CD4-positive, alpha-beta T cell (primary cell): ENCODE results near the gene HRG. TPM values are rescaled to one million over a fixed set of nuclear protein-coding genes. Genes with fewer than 3 reads are reported as not detected.
"Not testable (repeated sequence)": the region's sequence is repeated elsewhere in the genome, so short reads cannot be mapped to it uniquely, and the experiment has no call there.

ENCODE experiments used
- ATAC-seq: fragments of 200-7000 bp; cut with Tn5 transposase; one replicate; pipeline ENCODE4 v1.10.0; 2022; ENCODE audit warnings: mild to moderate bottlenecking; ENCODE audit not compliant: poor library complexity
- CTCF ChIA-PET: fragments of 350-600 bp; sonication (Branson Sonifier 250); formaldehyde crosslinking; loops from one replicate; lab custom pipeline; 2021; ENCODE audit warnings: antibody characterized with exemption, inconsistent platforms; lab: Charles Lee
- POLR2A ChIA-PET: fragments of 350-600 bp; sonication (Branson Sonifier 250); formaldehyde crosslinking; loops from one replicate; lab custom pipeline; 2021; ENCODE audit warnings: antibody characterized with exemption, inconsistent platforms; lab: Charles Lee
- DNase-seq, 14 experiments: peaks; one replicate each; pipeline ENCODE4 v3.0.0-alpha.2; 2013 to 2020; ENCODE audit warnings: mixed read lengths in 2 of 14
- H3K27ac ChIP-seq, 2 donors: one replicate each; pipeline versions ENCODE4 v1.5.1 to v1.7.0; 2013; ENCODE audit warnings: low read length in 2 of 2, low read depth in 1 of 2, mild to moderate bottlenecking in 1 of 2
- H3K27me3 ChIP-seq, 2 experiments: 1 replicate in 1 of 2; 2 replicates in 1 of 2; pipeline versions ENCODE4 v1.6.1 to v1.7.0; 2013; ENCODE audit warnings: low read length in 2 of 2, control low read depth in 1 of 2, mild to moderate bottlenecking in 1 of 2, moderate library complexity in 1 of 2; ENCODE audit not compliant: insufficient read depth in 2 of 2, control insufficient read depth in 1 of 2
- H3K36me3 ChIP-seq: one replicate; pipeline ENCODE4 v1.6.1; 2013; ENCODE audit warnings: low read length, control low read depth; ENCODE audit not compliant: insufficient read depth
- H3K4me1 ChIP-seq: one replicate; pipeline ENCODE4 v1.6.1; 2013; ENCODE audit warnings: low read length, control low read depth; ENCODE audit not compliant: insufficient read depth
- H3K4me3 ChIP-seq: one replicate; pipeline ENCODE4 v1.5.1; 2013; ENCODE audit warnings: mild to moderate bottlenecking, low read length, moderate library complexity
- H3K9me3 ChIP-seq, 2 experiments: 1 replicate in 1 of 2; 2 replicates in 1 of 2; pipeline versions ENCODE4 v1.6.1 to v1.7.0; 2013; ENCODE audit warnings: low read length in 2 of 2, mild to moderate bottlenecking in 2 of 2, control low read depth in 1 of 2, moderate library complexity in 1 of 2; ENCODE audit not compliant: control insufficient read depth in 1 of 2, insufficient read depth in 1 of 2
- H3K27ac Mint-ChIP-seq: one replicate; pipeline ENCODE4 v1.8.0; 2020; ENCODE audit warnings: mixed read lengths
- H3K27me3 Mint-ChIP-seq: one replicate; pipeline ENCODE4 v1.8.0; 2021; ENCODE audit warnings: mixed read lengths
- H3K36me3 Mint-ChIP-seq: one replicate; pipeline ENCODE4 v1.8.0; 2021; ENCODE audit warnings: low read depth, mixed read lengths
- H3K4me1 Mint-ChIP-seq: one replicate; pipeline ENCODE4 v1.8.0; 2021; ENCODE audit warnings: low read depth, mixed read lengths
- H3K4me3 Mint-ChIP-seq: one replicate; pipeline ENCODE4 v1.8.0; 2020; ENCODE audit warnings: mild to moderate bottlenecking, mixed read lengths
- H3K9me3 Mint-ChIP-seq: one replicate; pipeline ENCODE4 v1.8.0; 2020; ENCODE audit warnings: mixed read lengths
- intact Hi-C, 2 experiments: fragments of 100-400 bp; cut with DNase I in 1 of 2; cut with micrococcal nuclease in 1 of 2; formaldehyde crosslinking; loops; one replicate each; pipeline versions ENCODE4 v1.15.1 to v1.9.0; 2023 to 2025; cut with DNase I, micrococcal nuclease
- total RNA-seq, 174 experiments: library from RNA in 2 of 174; stranded (reverse) in 2 of 174; gene quantifications; one replicate each; pipeline ENCODE4 v1.2.3 and lab custom pipeline; 2021 to 2026
- TF ChIP-seq, protein P1 (sequence below): fragments of 200-600 bp; IDR thresholded peaks from one replicate; pipeline ENCODE4 v1.8.0; 2022; ENCODE audit warnings: antibody characterized with exemption, mild to moderate bottlenecking

HRG gene
- total RNA-seq, 2 experiments from 2014 or later = not detected

DNA sequence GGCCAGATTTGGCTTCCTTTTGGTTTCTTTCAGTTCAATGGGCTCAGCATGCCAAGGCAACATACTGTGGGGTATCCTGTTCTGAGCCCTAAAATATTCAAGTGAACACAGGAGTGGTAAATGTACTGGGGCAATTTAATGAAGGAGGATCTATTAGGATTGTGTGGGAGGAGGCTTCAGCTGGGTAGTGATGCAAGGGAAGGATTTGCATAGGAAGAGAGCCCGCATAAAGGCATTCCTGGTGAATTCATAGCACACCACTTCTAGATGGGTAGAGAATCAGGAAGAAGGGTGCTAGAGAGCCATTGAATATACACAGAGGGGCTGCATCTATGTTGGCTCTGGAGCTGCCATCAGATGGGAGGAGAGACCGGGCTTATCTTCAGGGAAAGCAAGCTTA, 30.7 kb downstream of the HRG start:
- no peaks in the 10 kb centered on the region for H3K27me3 ChIP-seq
- DNase-seq (no peak), ATAC-seq (no peak)
- POLR2A ChIA-PET = no interaction called here
- CTCF ChIA-PET = no interaction called here
- TF ChIP-seq, protein P1, sequence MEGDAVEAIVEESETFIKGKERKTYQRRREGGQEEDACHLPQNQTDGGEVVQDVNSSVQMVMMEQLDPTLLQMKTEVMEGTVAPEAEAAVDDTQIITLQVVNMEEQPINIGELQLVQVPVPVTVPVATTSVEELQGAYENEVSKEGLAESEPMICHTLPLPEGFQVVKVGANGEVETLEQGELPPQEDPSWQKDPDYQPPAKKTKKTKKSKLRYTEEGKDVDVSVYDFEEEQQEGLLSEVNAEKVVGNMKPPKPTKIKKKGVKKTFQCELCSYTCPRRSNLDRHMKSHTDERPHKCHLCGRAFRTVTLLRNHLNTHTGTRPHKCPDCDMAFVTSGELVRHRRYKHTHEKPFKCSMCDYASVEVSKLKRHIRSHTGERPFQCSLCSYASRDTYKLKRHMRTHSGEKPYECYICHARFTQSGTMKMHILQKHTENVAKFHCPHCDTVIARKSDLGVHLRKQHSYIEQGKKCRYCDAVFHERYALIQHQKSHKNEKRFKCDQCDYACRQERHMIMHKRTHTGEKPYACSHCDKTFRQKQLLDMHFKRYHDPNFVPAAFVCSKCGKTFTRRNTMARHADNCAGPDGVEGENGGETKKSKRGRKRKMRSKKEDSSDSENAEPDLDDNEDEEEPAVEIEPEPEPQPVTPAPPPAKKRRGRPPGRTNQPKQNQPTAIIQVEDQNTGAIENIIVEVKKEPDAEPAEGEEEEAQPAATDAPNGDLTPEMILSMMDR = no peak
- H3K27ac ChIP-seq = no peak overlapping the region
- H3K4me1 Mint-ChIP-seq = no peaks in the 10 kb centered on the region
- no peak overlapping the region for H3K4me3 Mint-ChIP-seq
- no peaks in the 10 kb centered on the region for H3K36me3 ChIP-seq
- H3K27me3 Mint-ChIP-seq = peaks cover 17% of the 10 kb centered on the region
- no peaks in the 10 kb centered on the region for H3K36me3 Mint-ChIP-seq
- intact Hi-C loops = no loop called here
- H3K4me3 ChIP-seq = no peak overlapping the region
- H3K4me1 ChIP-seq = no peaks in the 10 kb centered on the region
- H3K27ac Mint-ChIP-seq = no peak overlapping the region
- no peaks in the 10 kb centered on the region for H3K9me3 ChIP-seq
- H3K9me3 Mint-ChIP-seq = no peaks in the 10 kb centered on the region

DNA sequence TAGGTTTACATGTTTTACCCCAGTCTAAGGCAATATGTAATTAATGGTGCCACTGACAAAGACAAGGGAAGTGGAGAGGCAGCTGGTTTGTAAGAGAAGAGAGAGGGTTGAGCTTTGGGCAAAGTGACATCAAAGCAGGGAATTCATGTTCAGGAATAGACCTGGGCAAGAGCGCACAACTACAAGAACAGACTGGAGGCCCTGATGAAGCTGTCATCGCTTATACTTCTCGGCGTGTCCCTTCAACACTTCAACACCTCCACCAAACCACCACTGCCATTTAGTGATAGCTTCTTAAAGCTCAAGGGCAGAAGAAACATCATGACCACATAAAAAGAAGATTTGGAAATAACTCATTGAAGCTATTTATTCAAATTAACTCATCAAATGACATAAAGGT, 31.7 kb downstream of the HRG start:
- ATAC-seq = no peak
- no peaks in the 10 kb centered on the region for H3K9me3 Mint-ChIP-seq
- Histone ChIP-seq H3K9me3 (no peaks in the 10 kb centered on the region), H3K4me1 (no peaks in the 10 kb centered on the region), H3K36me3 (no peaks in the 10 kb centered on the region), H3K27me3 (no peaks in the 10 kb centered on the region), H3K27ac (no peak overlapping the region), H3K4me3 (no peak overlapping the region)
- CTCF ChIA-PET = no interaction called here
- no peak overlapping the region for H3K27ac Mint-ChIP-seq
- no peak for DNase-seq
- TF ChIP-seq, protein P1 = no peak
- H3K4me1 Mint-ChIP-seq = no peaks in the 10 kb centered on the region
- H3K27me3 Mint-ChIP-seq = peaks cover 10% of the 10 kb centered on the region
- POLR2A ChIA-PET = no interaction called here
- no peak overlapping the region for H3K4me3 Mint-ChIP-seq
- H3K36me3 Mint-ChIP-seq = no peaks in the 10 kb centered on the region
- intact Hi-C loops = no loop called here

DNA sequence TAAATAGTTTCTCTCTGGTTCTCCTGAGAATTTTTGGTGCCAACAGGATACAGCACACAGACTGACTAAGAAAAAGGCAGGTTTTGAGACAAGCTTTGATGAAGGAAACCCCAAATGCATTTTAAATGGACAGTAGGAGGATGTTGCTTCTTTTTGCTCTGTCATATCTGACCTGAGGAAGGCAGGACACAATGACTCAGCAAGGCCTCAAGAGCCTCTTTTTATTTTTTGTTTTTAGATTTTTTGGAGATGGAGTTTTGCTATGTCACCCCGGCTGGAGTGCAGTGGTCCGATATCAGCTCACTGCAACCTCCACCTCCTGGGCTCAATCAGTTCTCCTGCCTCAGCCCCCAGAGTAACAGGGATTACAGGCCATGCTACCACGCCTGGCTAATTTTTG, 34.5 kb downstream of the HRG start:
- Histone ChIP-seq H3K36me3 (no peaks in the 10 kb centered on the region), H3K4me3 (no peak overlapping the region), H3K27ac (no peak overlapping the region), H3K9me3 (no peaks in the 10 kb centered on the region), H3K27me3 (no peaks in the 10 kb centered on the region), H3K4me1 (no peaks in the 10 kb centered on the region)
- intact Hi-C loops = no loop called here
- ChIA-PET CTCF (no interaction called here), POLR2A (no interaction called here)
- Mint-ChIP-seq H3K36me3 (no peaks in the 10 kb centered on the region), H3K27me3 (peaks cover 17% of the 10 kb centered on the region), H3K4me1 (no peaks in the 10 kb centered on the region), H3K27ac (no peak overlapping the region), H3K9me3 (no peaks in the 10 kb centered on the region), H3K4me3 (no peak overlapping the region)
- DNase-seq (no peak), ATAC-seq (no peak)
- TF ChIP-seq, protein P1 = no peak

DNA sequence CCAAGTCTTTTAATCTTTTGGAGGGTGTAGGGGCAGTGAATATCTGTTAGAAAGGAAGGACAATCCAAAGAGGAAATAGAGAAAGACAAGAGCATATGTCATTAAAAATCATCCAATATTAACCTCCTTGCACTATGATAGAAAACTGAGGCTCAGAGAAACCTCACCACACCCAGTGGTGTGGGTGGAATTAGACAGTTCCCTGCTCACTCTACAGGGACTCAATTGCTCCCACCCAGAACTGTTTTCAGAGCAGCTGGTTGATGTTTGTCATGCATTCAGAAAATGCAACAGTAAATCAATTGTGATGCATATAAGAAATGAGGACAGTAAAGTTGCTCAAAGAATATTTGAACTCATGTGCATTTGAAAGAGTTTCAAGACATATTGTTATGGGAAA, 36.6 kb downstream of the HRG start:
- H3K4me3 ChIP-seq, DNase-seq, H3K9me3 Mint-ChIP-seq, POLR2A ChIA-PET, H3K4me1 Mint-ChIP-seq, H3K4me3 Mint-ChIP-seq, H3K9me3 ChIP-seq, CTCF ChIA-PET, H3K27ac ChIP-seq, H3K27ac Mint-ChIP-seq, H3K36me3 ChIP-seq, H3K27me3 ChIP-seq, H3K36me3 Mint-ChIP-seq, intact Hi-C loops, H3K4me1 ChIP-seq, ATAC-seq: not testable (repeated sequence)
- H3K27me3 Mint-ChIP-seq = peaks cover 31% of the 10 kb centered on the region
